WTC11 (cell line): ENCODE measurements around the gene VEZF1. TPM values are rescaled to one million over a fixed set of nuclear protein-coding genes. Genes with fewer than 3 reads are reported as not detected.

Source experiments
- ATAC-seq: fragments of 200-7000 bp; cut with Tn5 transposase; 2 replicates; pipeline ENCODE4 v1.10.0; 2021; ENCODE audit warnings: mild to moderate bottlenecking, moderate library complexity
- CTCF ChIA-PET: fragments of 300-600 bp; sonication (Branson Sonifier 250); formaldehyde crosslinking; loops from one replicate; lab custom pipeline; 2021; ENCODE audit warnings: antibody characterized with exemption; lab: Charles Lee
- POLR2A ChIA-PET: fragments of 350-600 bp; sonication (Branson Sonifier 250); formaldehyde crosslinking; loops from one replicate; lab custom pipeline; 2021; ENCODE audit warnings: antibody characterized with exemption; lab: Charles Lee
- DNase-seq: peaks from one replicate; pipeline ENCODE4 v3.0.0; 2021; ENCODE audit warnings: low spot score
- H3K27ac Mint-ChIP-seq: 2 replicates; pipeline ENCODE4 v1.8.0; 2021; ENCODE audit warnings: mixed read lengths
- H3K27me3 Mint-ChIP-seq: 2 replicates; pipeline ENCODE4 v1.8.0; 2021; ENCODE audit warnings: low read depth, mild to moderate bottlenecking, moderate library complexity, mixed read lengths
- H3K36me3 Mint-ChIP-seq: 2 replicates; pipeline ENCODE4 v1.8.0; 2021; ENCODE audit warnings: mixed read lengths
- H3K4me1 Mint-ChIP-seq: 2 replicates; pipeline ENCODE4 v1.8.0; 2022; ENCODE audit warnings: mixed read lengths
- H3K4me3 Mint-ChIP-seq: 2 replicates; pipeline ENCODE4 v1.8.0; 2021; ENCODE audit warnings: mild to moderate bottlenecking, moderate library complexity, mixed read lengths
- H3K9me3 Mint-ChIP-seq: 2 replicates; pipeline ENCODE4 v1.8.0; 2021; ENCODE audit warnings: mixed read lengths
- AFF4 ChIP-seq: sonication (generic); formaldehyde crosslinking; IDR thresholded peaks from 2 replicates; pipeline ENCODE4 v1.8.1; 2023; ENCODE audit warnings: mild to moderate bottlenecking, missing genetic modification reagents, borderline replicate concordance
- CBFB ChIP-seq: sonication (generic); formaldehyde crosslinking; IDR thresholded peaks from 2 replicates; pipeline ENCODE4 v1.8.1; 2022; ENCODE audit warnings: mild to moderate bottlenecking, low read depth, missing genetic modification reagents
- E2F4 ChIP-seq: sonication (generic); formaldehyde crosslinking; IDR thresholded peaks from 2 replicates; pipeline ENCODE4 v1.8.1; 2022; ENCODE audit warnings: low read depth, mild to moderate bottlenecking, moderate library complexity, missing genetic modification reagents, borderline replicate concordance
- E2F5 ChIP-seq: sonication (generic); formaldehyde crosslinking; IDR thresholded peaks from 2 replicates; pipeline ENCODE4 v1.8.1; 2022; ENCODE audit warnings: mild to moderate bottlenecking, moderate library complexity, missing genetic modification reagents
- GABPB1 ChIP-seq: sonication (generic); formaldehyde crosslinking; IDR thresholded peaks from 2 replicates; pipeline ENCODE4 v1.8.1; 2023; ENCODE audit warnings: mild to moderate bottlenecking, missing genetic modification reagents
- HMGXB4 ChIP-seq: sonication (generic); formaldehyde crosslinking; IDR thresholded peaks from 2 replicates; pipeline ENCODE4 v1.8.1; 2023; ENCODE audit warnings: mild to moderate bottlenecking, moderate library complexity, missing genetic modification reagents
- JUN ChIP-seq: sonication (generic); formaldehyde crosslinking; IDR thresholded peaks from 2 replicates; pipeline ENCODE4 v1.8.0; 2023; ENCODE audit warnings: mild to moderate bottlenecking, missing genetic modification reagents
- MAX ChIP-seq: sonication (generic); formaldehyde crosslinking; IDR thresholded peaks from 2 replicates; pipeline ENCODE4 v1.8.0; 2022; ENCODE audit warnings: mild to moderate bottlenecking, missing genetic modification reagents
- NFE2L1 ChIP-seq: sonication (generic); formaldehyde crosslinking; IDR thresholded peaks from 2 replicates; pipeline ENCODE4 v1.8.1; 2023; ENCODE audit warnings: missing genetic modification reagents
- NFYB ChIP-seq: sonication (generic); formaldehyde crosslinking; conservative IDR thresholded peaks from 2 replicates; pipeline ENCODE4 v1.8.0; 2022; ENCODE audit warnings: low read depth, missing genetic modification reagents
- NR2C2 ChIP-seq: sonication (generic); formaldehyde crosslinking; IDR thresholded peaks from 2 replicates; pipeline ENCODE4 v1.8.0; 2022; ENCODE audit warnings: mild to moderate bottlenecking, missing genetic modification reagents
- NR3C1 ChIP-seq: sonication (generic); formaldehyde crosslinking; conservative IDR thresholded peaks from 2 replicates; pipeline ENCODE4 v1.8.1; 2023; ENCODE audit warnings: low read depth, mild to moderate bottlenecking, missing genetic modification reagents
- PREB ChIP-seq: sonication (generic); formaldehyde crosslinking; IDR thresholded peaks from 2 replicates; pipeline ENCODE4 v1.8.1; 2022; ENCODE audit warnings: mild to moderate bottlenecking, missing genetic modification reagents, moderate library complexity, borderline replicate concordance
- PRRX2 ChIP-seq: fragments of 250-450 bp; sonication (Bioruptor Pico); IDR thresholded peaks from 2 replicates; pipeline ENCODE4 v1.8.0; 2021; ENCODE audit warnings: mild to moderate bottlenecking
- SOX15 ChIP-seq: fragments of 250-450 bp; sonication (Bioruptor Pico); IDR thresholded peaks from 2 replicates; pipeline ENCODE4 v1.9.0; 2021; ENCODE audit warnings: mild to moderate bottlenecking
- TCF7 ChIP-seq: sonication (generic); formaldehyde crosslinking; IDR thresholded peaks from 2 replicates; pipeline ENCODE4 v1.8.0; 2022; ENCODE audit warnings: mild to moderate bottlenecking, low read depth, missing genetic modification reagents, moderate library complexity
- TEAD1 ChIP-seq: sonication (generic); formaldehyde crosslinking; IDR thresholded peaks from 2 replicates; pipeline ENCODE4 v1.8.0; 2022; ENCODE audit warnings: mild to moderate bottlenecking, missing genetic modification reagents
- TP53 ChIP-seq: sonication (generic); formaldehyde crosslinking; IDR thresholded peaks from 2 replicates; pipeline ENCODE4 v1.8.1; 2023; ENCODE audit warnings: mild to moderate bottlenecking, missing genetic modification reagents
- USF1 ChIP-seq: sonication (generic); formaldehyde crosslinking; IDR thresholded peaks from 2 replicates; pipeline ENCODE4 v1.8.0; 2022; ENCODE audit warnings: mild to moderate bottlenecking, missing genetic modification reagents
- ZNF138 ChIP-seq: sonication (generic); formaldehyde crosslinking; conservative IDR thresholded peaks from 2 replicates; pipeline ENCODE4 v1.8.1; 2022; ENCODE audit warnings: mild to moderate bottlenecking, moderate library complexity, missing genetic modification reagents
- ZNF232 ChIP-seq: sonication (generic); formaldehyde crosslinking; IDR thresholded peaks from 2 replicates; pipeline ENCODE4 v1.8.0; 2022; ENCODE audit warnings: mild to moderate bottlenecking, missing genetic modification reagents
- ZNF317 ChIP-seq: sonication (generic); formaldehyde crosslinking; IDR thresholded peaks from 2 replicates; pipeline ENCODE4 v1.8.1; 2023; ENCODE audit warnings: low read depth, mild to moderate bottlenecking, moderate library complexity, missing genetic modification reagents, borderline replicate concordance
- ZNF671 ChIP-seq: fragments of 250-450 bp; sonication (Bioruptor Pico); IDR thresholded peaks from 2 replicates; pipeline ENCODE4 v1.8.0; 2021; ENCODE audit warnings: mild to moderate bottlenecking
- ZSCAN18 ChIP-seq: fragments of 250-450 bp; sonication (Bioruptor Pico); IDR thresholded peaks from 2 replicates; pipeline ENCODE4 v2.1.2; 2022; ENCODE audit warnings: mild to moderate bottlenecking, moderate library complexity
- total RNA-seq: library from RNA; stranded (reverse); gene quantifications from 3 replicates; pipeline ENCODE4 v1.2.3, GENCODE V29; 2021

Gene VEZF1
- total RNA-seq, 1 experiment from 2014 or later, result 43.3 TPM

GRCh38 chr17:58006924-58007780 is 19.1 kb upstream of the VEZF1 start, which contains the start of gene SRSF1:
Gene SRSF1 (minus strand): TSS chr17:58007246. CDS start chr17:58007137, 109 bp downstream.
- H3K4me1 Mint-ChIP-seq, result peaks cover 47% of the 10 kb centered on the region
- peaks cover 49% of the 10 kb centered on the region for H3K36me3 Mint-ChIP-seq
- H3K9me3 Mint-ChIP-seq, result no peaks in the 10 kb centered on the region
- ChIA-PET POLR2A (interaction anchor here (0.6 to 2.5 kb wide), 30 partner anchors 8 to 750 kb away, joined by 3 to 41 read pairs (median 5); partner anchors contain the start of genes CUEDC1, DYNLL2, MRPS23 and VEZF1), CTCF (interaction anchor here (0.6 to 2.4 kb wide), 10 partner anchors 8 to 193 kb away, joined by 3 to 15 read pairs (median 6); partner anchors contain the start of gene DYNLL2)
- ATAC-seq (peak; percentile 91), DNase-seq (peak; percentile 96)
- no peaks in the 10 kb centered on the region for H3K27me3 Mint-ChIP-seq
- H3K27ac Mint-ChIP-seq, result peak within 1 kb of the TSS; percentile 100
- H3K4me3 Mint-ChIP-seq, result peak within 1 kb of the TSS; percentile 100
- TF ChIP-seq TP53 (CRISPR knock-in tag) (peak; percentile 96), PREB (CRISPR knock-in tag) (peak; percentile 48; the same call in 1 of the 2 replicates), ZNF671 (CRISPR knock-in tag) (peak; percentile 63; the same call in 1 of the 2 replicates), NR3C1 (peak; percentile 59; the same call in 1 of the 2 replicates), NFYB (CRISPR knock-in tag) (no peak), E2F5 (CRISPR knock-in tag) (peak; percentile 99), TCF7 (CRISPR knock-in tag) (0 out of 2 replicates have a peak, but pooled peaks have one; percentile 57), JUN (CRISPR knock-in tag) (0 out of 2 replicates have a peak, but pooled peaks have one; percentile 68), AFF4 (CRISPR knock-in tag) (0 out of 2 replicates have a peak, but pooled peaks have one; percentile 21), USF1 (no peak), CBFB (peak; percentile 7; the same call in 1 of the 2 replicates), ZNF232 (CRISPR knock-in tag) (peak; percentile 90), GABPB1 (CRISPR knock-in tag) (peak; percentile 51; the same call in 1 of the 2 replicates), MAX (peak; percentile 90), ZNF138 (0 out of 2 replicates have a peak, but pooled peaks have one; percentile 15), ZSCAN18 (CRISPR knock-in tag) (no peak), TEAD1 (CRISPR knock-in tag) (peak; percentile 55), E2F4 (peak; percentile 94), HMGXB4 (CRISPR knock-in tag) (peak; percentile 67), NR2C2 (no peak; the same call in 1 of the 2 replicates), NFE2L1 (CRISPR knock-in tag) (peak; percentile 70), ZNF317 (CRISPR knock-in tag) (no peak), PRRX2 (CRISPR knock-in tag) (no peak; the same call in 1 of the 2 replicates), SOX15 (CRISPR knock-in tag) (no peak)
